Measurements from ENCODE around the gene SUSD4.

SUSD4 gene

DNA sequence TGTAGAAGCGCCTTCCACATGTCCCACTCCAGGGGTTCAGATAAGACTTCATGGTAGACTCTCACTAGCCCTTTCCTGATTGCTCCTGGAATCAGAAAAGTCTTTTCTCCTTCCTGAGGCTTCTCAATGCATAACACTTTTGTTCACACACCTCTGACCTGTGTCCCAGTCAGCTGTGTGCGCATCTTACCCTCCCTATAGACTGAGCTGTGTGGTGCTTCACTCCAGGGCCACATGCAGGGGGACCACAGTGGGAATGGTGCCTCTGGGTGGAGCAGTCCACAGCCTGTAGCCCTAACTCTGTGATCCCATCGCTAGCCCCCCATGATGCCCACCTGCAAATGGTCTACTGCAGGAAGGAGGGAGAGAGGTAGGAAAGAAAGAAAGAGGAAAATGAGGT, 136.9 kb downstream of the SUSD4 start:
- DNase-seq = no peak

DNA sequence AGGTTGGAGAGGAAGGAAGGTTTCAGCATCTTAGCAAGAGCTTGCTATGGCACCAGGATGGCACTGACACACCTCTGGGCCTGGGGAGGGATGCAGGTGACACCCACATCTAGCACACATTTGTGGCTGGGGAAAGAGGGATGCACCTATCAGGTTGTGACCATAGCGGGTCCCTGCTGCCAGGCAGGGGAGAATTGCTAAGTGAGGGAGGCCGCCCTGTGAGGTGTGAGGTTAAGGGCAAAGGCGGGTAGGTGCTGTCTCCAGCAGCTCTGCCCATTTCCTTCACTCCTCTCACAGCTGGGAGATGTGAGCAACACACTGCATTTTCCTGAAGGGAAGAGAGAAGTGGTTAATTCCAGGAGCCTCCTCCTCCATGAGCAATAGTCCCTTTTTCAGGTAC, 137.7 kb downstream of the SUSD4 start:
- no peak for DNase-seq

DNA sequence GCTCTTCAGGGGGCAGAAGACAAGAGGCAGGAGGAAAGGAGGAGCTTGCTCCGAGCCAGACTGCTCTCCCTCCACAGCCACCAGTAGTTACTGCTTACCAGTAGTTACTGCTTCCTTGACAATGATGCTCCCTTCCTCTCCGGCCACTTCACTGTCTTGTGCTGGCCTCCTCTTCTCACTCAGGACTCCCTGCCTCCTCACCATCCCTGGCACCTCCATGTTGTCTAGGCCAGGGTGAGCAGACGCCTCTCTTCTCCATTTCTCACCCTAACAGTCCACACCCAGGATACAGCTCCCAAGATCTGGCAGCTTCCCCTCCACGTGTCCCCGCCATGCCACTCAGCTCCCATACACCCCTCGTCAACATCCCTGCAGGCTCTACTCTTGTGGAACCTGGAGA, 138.5 kb downstream of the SUSD4 start:
- no peak for DNase-seq

DNA sequence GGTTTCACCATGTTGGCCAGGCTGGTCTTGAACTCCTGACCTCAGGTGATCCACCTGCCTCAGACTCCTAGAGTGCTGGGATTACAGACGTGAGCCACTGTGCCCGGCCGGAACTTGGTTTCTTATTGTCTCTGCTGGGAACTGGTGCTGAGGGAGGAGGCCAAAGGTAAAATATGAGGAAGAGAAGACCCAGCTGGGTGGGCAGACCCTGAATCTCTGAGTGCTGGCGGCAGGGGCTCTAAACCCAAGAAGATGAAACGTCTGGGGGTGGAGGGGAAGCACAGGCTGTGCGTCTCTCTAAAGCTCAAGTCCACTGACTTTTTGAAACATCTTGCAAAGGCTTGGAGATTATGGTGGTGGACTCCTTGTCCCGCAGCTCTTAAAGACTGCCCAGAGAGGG, 138.9 kb downstream of the SUSD4 start:
- no peak for DNase-seq

DNA sequence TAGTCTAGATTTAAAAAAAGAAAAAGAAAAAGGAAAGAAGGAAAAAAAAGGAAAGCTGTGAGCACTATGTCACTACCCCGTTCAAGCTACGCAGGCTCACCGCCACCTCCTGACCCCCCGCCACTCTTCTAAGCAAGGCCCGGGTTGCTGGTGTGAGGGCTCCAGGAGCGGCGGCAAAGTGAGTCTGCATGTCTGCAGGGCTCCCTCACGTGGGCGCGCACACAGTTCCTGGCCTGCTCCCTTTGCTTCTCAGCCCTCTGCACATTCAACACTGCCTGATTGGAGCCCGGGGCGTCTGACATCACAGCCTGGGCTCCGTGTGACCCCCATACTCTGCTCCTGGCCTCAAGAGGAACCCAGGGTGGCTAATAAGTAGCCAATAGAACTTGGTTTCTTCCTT, 139.5 kb downstream of the SUSD4 start:
- no peak for DNase-seq

DNA sequence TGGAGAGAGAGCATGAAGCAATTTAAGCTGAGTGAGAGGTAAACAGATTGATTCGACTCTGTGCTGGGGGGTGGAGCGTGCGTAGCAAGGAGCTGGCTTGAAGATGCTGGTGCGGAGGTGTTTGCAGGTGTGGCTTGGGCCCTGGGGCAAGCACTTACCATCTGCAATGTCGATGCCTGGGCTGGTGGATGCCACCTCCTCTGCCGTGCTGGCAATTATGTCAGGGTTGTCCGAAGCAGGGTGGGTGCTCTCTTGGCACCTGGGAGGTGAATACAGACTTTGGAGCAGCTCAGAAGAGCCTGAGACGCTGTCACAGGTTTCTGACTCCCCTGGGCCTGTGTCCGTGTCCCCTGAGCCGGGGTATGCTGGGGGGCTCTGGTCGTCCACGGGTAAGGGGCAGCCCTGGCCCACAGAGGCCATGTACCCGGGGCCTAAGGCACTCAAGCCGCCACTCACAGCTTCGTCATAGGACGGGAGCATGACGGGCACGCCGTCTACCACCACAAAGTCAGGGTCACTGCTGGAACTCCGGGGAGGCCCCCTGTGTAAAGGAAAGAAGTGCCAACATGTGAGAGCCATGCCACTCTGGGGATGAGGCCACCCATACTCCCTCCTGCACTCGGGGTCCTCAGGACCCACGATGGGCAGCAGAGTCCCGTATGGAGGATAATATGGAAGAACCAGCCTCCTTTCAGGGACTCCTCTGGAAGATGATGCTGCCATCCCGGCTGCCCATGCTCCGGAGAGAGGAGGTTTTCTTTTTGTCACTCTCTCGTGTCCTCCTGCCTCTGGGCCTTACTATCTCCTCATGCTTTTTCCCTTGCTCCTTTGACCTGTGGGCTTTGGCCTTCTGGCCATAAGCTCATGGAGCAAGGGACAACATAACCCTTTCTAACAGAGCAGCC, 140.6 kb downstream of the SUSD4 start:
- DNase-seq = no peak

DNA sequence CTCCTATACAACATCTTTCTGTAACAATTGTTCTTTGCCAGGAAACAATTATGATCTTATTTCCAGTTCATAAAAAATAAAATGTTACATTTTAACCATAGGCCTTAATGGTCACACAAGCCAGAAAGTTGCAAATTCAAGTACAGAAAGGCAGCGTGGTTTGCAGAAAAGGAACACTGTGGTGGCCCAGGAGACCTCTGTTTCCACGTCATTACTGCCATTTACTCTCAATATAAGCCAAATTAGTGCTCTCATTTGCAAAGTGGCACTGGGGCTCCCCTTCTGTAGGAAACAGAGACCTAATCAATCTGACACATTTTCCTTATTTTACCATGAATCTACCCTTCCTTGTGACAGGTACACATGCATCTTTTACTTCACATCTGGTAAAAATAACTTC, 141.6 kb downstream of the SUSD4 start:
- DNase-seq = no peak

DNA sequence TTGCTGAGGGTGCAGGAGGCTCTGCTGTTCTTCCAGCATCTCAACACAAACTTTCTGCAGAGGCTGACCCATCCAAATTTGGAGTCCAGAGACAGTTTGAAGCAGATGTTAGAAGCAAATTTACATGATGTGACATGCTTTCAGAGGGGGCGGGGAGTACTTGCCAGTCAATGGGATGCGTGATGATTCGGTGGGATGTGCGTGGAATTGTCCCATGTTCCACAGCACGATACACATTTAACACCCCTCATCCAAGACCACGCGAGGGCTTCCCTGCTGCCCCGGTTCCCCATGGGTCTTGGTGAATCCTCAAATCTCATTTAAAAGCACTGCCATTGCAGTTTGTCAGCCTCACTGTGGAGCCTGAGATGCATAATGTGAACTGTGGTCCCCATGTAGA, 142.3 kb downstream of the SUSD4 start:
- DNase-seq = no peak

DNA sequence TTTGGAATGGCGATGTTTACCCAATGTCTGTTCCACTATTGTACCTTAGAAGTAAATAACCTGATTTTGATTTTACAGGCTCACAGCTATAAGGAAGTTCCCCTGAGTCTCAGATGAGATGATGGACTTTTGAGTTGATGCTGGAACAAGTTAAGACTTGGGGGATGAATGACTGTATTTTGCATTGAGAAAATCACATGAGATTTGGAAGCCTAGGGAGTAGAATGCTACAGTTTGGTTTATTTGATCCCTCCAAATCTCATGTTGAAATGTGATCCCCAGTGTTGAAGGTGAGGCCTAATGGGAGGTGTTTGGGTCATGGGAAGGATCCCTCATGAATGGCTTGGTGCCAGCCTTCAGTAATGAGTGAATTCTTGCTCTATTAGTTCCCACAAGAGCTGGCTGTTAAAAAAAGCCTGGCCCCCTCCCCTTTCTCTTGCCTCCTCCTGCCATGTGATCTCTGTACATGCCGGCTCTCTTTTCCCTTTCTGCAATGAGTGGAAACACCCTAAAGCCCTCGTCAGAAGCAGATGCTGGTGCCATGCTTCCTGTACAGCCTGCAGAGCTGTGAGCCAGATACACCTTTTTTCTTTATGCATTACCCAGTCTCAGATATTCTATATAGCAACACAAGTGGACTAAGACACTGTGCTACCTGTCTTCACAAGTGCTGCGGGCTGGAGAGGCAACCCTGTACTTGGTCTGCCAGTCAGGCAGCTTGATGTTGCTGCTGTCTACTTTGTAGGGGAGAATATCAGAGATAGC, 143.9 kb downstream of the SUSD4 start:
- DNase-seq = no peak

DNA sequence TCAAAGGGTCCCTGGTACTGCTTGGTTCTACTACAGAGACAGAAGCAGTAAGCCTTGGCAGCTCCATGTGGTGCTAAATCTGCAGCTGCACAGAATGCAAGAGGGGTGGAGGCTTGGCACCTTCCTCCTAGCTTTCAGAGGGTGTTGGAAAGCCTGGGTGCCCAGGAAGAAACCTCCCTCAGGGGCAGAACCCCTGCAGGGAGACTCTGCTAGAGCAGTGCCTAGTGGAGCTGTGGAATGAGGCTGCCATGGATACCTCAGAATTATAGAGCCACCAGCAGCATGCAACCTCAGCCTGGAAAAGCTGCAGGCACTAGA, 144.7 kb downstream of the SUSD4 start:
- DNase-seq = no peak

DNA sequence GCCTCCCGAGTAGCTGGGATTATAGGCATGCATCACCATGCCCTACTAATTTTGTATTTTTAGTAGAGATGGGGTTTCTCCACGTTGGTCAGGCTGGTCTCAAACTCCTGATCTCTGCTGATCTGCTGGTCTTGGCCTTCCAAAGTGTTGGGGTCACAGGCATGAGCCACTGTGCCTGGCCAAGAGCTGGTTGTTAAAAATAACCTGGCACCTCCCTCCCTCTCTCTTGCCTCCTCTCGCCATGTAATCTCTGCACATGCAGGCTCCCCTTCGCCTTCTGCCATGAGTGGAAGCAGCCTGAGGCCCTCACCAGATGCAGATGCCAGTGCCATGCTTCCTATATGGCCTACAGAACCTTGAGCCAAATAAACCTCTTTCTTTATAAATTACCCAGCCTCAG, 146.2 kb downstream of the SUSD4 start:
- no peak for DNase-seq

DNA sequence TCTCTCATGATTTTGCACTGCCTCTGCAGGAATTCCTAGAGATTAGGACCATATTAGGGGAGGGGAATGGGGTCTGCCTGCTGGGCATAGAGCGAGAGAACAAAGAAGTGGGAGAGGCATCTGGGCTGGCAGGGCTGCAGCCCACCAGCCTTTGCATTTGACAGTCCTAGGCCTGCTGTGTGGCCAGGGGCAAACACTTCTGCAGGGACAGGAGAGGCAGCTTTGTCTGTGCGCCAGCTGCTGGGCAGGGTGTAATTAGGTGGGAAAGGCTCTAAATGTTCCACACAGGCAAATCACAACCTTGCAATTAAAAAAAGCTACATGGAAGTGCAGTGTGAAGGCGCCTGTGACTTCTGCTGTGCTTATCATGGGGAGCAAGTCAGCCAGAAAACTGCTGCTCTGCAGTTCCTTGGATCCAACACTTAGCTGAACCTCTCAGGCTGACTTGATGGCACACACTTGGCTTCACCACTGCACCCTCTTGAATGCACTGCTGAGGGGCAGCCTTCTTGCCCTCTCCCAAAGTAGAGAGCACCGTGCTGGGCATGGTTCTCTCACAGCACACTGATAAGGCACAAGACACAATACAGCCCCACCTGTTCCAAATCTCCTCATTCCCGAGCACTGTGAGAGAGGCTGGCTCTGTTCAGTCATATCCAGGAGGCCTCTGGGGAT, 147.3 kb downstream of the SUSD4 start:
- no peak for DNase-seq

DNA sequence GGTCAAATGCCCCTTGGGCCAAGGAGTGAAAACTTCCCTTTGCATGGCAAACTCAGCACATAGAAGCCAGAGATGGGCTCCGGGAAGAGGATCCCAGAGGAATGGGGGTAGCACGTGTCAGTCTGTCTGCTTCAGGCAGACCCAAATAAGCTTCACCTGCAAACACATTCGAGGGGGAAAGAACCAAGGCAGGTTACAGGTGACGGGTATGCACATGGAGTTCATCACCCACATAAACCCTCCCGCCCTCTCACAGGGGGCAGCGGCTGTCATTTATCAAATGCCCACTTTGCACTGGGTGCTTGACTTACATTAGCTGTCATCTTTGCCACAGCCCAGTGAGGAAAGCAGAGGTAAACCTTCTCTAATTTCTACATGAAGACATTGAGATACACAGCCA, 147.9 kb downstream of the SUSD4 start:
- no peak for DNase-seq

DNA sequence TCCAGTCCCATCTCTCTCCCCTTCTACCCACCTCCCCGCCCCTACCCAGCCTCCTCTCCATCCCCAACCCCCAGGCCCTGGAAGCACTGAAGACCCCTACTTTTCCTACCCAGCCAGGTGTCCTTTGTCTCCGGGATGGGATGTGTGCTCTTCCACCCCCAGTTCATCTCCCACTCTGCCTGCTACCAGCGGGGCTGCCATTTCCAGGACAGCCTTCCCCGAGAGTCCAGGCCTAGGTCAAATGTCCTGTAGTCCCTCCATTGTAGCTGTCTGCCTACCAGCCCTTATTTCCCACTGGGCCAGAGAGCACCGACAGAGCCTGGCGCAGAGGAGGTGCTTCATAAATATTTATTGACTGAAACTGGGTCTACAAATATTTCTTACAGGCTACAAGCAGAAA, 148.9 kb downstream of the SUSD4 start:
- no peak for DNase-seq

DNA sequence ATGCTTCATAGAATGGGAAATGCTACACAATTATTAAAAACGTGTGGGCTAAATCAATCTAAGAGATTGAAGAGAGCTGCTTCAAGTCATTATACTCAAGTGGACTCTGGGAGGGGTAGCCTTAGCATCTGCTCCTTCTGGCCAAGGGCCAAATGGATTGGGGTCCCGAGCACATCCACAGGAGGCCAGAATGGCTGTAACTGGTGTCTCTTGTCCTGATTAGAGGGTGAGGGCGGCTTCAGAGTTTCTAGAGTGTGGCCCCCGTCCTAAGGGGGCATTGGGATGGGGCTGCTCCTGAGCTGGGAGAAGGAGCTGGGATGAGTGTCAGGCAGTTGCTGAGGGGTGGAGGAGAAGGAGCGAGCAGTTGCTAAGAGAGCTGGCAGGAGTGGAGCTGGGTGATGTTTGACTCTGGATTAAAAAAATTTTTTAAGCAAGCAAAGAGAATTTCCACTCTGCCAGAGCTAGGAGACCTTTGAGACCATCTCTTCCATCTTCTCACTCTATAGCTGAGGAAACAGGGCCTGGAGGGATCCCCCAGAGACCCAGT, 149.6 kb downstream of the SUSD4 start:
- no peak for DNase-seq

DNA sequence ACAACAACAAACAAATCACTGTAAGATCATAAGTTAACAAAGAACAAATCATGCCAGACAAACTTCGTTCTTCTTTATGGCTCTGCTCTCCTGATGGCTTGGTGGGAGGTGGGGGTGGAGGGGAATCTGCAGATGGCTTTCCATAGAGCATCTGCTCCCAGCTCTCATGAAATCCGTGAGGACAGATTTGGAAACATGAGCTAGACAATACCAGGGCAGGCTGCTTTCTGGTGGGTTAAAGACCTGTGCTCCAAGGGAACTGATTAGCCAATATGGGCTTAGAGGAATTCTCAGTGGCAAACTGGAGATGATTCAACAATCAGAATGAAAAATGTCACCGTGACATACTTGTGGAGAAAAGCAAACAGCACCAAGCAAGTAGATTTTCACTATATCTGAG, 151.5 kb downstream of the SUSD4 start:
- DNase-seq = no peak

DNA sequence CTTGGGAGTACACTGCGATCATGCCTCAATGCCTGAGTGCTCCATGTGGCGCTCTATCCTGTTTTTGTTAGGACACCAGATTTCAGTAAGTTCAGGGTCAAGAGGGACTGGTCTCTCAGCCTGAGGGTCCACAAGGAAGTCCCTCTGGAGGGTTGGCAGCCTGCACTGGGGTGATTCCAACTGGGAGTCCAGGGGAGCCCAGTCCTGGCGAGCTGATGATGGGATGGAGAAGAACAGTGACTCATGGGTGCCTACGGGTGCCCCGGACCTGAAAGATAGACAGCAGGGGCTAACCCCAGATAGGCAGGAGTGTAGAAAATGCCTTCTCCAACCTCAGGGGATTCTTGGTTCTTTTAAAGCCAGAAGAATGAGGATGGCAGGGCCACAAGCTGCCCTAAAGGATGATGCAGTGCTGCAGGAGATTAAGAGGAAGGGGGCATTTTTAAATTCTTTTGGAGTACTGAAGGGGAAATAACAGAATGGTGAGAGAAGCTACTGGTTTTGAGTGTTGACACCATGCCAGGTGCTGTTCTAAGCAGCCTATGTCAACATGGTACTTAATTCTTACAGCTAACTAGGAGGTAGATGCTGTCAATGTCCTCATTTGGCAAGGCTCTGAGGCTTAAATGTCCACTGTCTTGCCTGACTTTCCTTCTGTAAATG, 152.5 kb downstream of the SUSD4 start:
- no peak for DNase-seq

DNA sequence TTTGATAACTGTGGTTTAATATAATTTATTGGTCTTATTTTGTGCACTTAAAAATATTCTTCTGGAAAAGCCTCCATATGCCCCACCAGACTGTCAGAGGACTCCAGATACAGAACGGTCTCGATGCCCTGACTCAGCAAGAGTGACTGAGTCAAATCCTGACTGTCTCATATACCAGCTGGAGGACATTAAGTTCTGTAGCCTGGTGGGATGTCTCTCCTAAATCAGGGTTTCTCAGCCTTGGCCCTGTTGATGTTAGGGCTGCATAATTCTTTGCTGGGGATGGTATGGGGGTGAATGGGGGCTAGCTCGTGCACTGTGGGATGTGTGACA, 153.2 kb downstream of the SUSD4 start:
- no peak for DNase-seq

DNA sequence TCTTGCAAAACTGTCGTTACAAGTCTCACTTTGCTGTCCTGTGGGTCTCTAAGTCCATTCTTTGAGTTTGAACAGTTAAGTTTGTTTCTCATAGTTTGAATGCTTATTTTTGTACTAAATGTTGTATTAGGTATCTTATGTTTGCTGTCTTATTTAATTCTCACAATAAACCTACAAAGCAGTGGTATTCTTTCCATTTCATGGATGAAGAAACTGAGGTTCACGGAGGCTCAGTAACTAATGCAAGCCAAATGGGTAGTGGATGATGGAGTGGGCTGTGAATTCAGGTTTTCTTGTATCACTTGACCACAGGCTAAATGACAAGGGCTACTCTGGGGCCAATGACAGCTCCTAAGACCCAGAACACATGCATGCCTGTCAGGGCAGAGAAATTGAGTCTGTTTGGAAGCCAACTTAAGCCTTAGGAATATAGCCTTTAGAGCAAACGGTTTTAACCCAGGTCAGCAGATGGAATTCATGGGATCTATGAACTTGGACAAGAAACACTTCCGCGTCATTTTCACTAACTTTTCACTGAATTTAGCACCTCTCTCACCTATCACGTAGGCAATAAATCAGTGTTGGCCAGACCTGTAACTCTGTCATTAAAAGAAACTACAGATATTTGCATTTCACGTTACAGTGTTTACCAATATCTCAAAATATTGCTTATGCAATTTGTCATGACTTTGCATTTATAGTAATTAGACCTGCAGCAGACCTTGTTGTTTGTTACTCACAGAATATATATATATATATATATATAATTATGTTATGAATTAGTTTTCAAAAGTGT, 153.8 kb downstream of the SUSD4 start:
- no peak for DNase-seq

DNA sequence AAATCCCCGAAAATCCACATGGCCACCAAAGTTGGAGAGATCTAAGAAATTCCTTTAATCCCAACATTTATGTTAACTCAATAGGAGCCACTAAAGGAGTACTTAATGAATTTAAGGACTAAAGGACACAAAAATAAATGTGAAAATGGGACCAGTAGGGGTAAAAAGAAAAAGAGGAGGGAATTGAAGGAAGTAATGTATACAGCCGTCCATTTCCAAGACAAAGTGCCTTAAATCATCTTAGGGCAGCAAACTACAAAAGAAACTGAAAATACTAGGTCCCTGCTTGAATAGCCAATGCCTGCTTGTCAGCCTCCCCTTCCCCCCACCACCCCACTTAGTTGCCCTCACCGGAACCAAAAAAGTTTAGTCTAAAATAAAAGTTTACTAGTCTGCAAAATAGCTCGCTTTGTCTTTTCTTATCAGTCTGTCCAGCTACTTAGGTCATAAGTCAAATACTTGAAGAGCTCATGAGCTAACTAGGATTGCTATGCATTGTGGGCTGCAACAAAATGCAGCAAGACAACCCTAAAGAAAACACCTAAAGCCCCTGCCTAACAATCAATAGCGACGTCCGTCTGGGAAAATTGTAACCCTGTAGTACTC, 154.6 kb downstream of the SUSD4 start:
- DNase-seq = no peak

DNA sequence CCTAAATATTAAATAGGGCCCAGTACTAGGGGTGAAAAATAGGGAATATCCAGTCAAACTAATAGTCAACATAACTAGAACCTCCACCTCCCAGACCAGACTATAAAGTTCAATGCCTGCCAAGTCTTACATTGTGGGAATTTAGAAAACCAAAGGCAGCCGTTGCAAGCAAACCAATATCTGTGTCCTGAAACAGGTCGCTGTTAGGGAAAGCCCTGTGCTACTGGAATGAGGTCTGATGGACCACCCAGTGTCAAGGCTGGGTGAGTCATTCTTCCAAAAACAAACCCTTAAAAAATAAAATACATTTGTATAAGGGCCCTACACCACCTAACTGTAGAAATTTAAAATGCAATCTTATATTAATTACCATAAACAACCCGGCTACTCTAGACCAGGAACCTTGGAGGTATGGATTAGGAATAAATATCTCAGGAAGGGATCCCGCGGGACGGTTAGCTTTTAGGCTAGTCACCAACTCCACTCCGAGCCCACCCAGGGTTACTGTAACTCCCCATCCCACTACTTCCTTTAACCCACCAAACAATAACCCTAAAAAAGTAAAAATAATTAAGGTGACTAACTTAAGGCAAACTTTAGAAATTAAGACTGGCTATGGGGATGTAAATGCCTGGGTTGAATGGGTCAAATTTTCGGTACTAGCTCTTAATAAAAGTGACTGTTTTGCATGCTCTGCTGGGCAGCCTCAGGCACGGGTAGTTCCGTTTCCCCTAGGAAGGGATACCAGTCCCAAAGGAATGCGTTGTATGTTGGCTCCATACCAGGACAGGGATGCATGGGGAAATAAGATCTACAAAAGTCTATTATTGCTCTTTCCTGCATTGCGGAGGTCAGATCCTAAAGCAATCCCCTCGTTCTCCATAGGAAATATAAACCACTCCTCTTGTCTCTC, 155.6 kb downstream of the SUSD4 start:
- DNase-seq = no peak

All from right hindlimb (tissue), 1 donor.